Measurements from ENCODE around the gene GP9.

GRCh38 chr3:129015388-129016105 lies 45.0 kb upstream of the GP9 start:
- TF ChIP-seq CTCF (IDR thresholded peaks at IDR 0.05) (no peak), POLR2A (IDR thresholded peaks at IDR 0.05) (no peak)
